Left ventricle myocardium superior (tissue), 1 donor: Measurements from ENCODE around the gene SAMD11. TPM values are rescaled to one million over a fixed set of nuclear protein-coding genes. Genes with fewer than 3 reads are reported as not detected.
A peak's percentile ranks its signal among the peaks of the same experiment; 100 is the strongest.
"Not testable (repeated sequence)": the region's sequence is repeated elsewhere in the genome, so short reads cannot be mapped to it uniquely, and the experiment has no call there.

Experiments
- ATAC-seq: fragments of 200-7000 bp; cut with Tn5 transposase; one replicate; pipeline ENCODE4 v1.9.1; 2020; ENCODE audit warnings: mild to moderate bottlenecking, moderate library complexity
- DNase-seq: peaks from one replicate; pipeline ENCODE4 v3.0.0-alpha.2; 2020
- intact Hi-C: fragments of 100-400 bp; cut with micrococcal nuclease; formaldehyde crosslinking; loops from one replicate; pipeline ENCODE4 v1.11.0; 2022
- long read RNA-seq: library from polyadenylated mRNA; unstranded; transcript quantifications from one replicate; pipeline ENCODE4 v2.0.0, GENCODE V29; 2021
- total RNA-seq: library from RNA; stranded (reverse); fragmentation: NEBNext Ultra II Directional; extraction: Animal tissue kit (Norgen Biotek cat#: 25700); gene quantifications from one replicate; pipeline ENCODE4 v1.2.1, GENCODE V29; 2021
- donor health status: DM: no; HTN: yes; CAD: no; lungs with severe emphysema.

Gene SAMD11
- 2.1 TPM for total RNA-seq
- long read RNA-seq, partial matches to known transcripts = 3 of 6 reads
- long read RNA-seq, other reads (novel, unspliced or antisense) = 3 of 6 reads

DNA sequence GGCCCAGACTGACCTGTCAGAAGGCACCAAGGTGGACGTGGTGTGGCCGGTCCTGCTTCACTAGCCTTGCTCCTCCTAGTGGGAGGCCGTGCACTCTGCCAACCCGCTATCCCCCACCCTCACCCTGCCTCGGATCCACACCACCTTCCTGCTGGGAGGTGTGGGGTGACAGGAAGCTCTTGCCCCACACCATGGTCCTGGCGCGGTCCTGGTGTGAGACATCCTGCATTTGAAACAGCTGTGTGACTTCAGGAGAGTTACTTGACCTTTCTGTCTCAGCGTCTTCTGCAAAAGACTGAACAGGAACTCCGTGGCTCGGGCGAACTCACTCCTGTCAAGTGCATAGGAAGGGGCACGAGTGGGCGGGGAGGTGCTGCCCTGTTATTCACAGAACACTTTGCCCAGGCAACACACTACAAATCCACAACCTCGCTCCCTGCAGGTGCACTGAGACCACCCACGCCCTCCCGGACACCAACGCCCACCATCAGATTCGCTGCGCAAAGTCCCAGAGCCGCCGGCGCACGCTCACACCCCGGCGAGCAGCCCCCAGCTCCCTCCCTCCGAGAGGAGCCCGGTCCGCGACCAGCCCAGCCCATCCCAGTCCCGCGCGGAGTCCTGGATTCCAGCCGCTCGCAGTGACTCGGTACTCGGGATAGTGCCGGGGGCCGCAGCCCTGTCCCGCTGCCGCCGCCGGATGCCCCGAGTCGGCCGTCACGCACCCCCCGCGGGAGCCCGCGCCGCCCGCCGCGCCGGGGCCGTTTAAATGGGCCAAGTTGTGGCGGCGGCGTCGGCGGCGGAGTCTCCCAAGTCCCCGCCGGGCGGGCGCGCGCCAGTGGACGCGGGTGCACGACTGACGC lies at the start of gene SAMD11:
TSS of gene SAMD11 (plus strand) at position 793 of the 860 bp plus-strand sequence. CDS start 509 bp downstream, outside the sequence.
- intact Hi-C loops = no loop called here
- peak; percentile 92 for DNase-seq
- peak; percentile 76 for ATAC-seq

GRCh38 chr1:876428-877208 lies 47.1 kb upstream of the SAMD11 start:
- ATAC-seq, intact Hi-C loops, DNase-seq: not testable (repeated sequence)

GRCh38 chr1:877209-877986 lies 46.3 kb upstream of the SAMD11 start:
- ATAC-seq, DNase-seq, intact Hi-C loops: not testable (repeated sequence)

DNA sequence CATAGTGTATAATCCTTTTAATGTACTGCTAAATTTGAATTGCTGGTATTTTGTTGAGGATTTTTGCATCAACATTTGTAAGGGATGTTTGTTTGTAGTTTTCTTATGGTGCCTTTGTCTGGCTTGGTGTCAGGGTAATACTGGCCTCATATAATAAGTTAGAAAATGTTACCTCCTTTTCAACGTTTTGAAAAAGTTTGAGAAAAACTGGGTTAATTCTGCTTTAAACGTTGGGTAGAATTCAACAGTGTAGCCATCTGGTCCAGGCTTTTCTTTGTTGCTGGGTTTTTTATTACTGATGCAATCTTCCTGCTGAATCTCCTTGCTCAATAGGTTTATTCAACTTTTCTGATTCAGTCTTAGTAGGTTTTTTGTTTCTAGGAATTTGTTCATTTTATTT lies 43.2 kb upstream of the SAMD11 start:
- intact Hi-C loops, ATAC-seq, DNase-seq: not testable (repeated sequence)

DNA sequence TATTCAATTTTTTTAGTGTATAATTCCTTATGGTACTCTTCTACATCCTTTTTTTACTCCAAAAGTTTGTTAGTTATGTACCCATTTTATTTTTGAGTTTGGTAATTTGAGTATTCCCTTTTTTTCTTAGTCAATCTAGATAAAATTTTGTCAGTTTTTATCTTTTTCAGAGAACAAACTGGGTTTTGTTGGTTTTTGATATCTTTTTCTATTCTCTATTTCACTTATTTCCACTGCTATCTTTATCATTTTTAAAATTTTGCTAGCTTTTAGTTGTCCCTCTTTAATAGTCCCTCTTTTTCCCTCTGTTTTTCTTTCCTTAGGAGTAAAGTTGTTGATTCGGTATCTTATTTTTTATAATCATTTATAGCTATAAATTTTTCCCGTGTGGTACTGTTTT lies 42.8 kb upstream of the SAMD11 start:
- DNase-seq, intact Hi-C loops, ATAC-seq: not testable (repeated sequence)

DNA sequence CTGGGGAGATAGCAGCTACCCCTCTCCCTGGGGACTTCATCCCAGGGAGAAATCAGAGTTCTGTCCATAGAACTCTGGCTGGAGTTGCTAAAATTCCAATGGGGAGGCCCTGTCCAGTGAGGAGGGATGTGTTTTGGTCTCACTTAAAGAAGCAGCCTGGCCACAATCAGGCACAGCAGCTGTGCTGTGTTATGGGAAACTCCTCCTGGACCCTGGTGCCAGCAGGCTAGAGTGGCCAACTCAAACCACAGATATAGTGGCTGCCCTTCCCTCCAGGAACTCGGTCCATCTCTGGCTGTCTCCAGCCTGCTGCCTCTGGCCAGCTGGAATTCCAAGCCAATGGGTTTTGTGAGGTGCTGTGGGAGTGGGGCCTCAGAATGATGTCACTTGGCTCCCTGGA lies 37.4 kb upstream of the SAMD11 start:
- intact Hi-C loops = no loop called here
- ATAC-seq (no peak), DNase-seq (no peak)

- ATAC-seq (no peak), DNase-seq (no peak)
- intact Hi-C loops = no loop called here
These were observed 37.0 kb upstream of the SAMD11 start for GRCh38 chr1:886760-887159.

DNA sequence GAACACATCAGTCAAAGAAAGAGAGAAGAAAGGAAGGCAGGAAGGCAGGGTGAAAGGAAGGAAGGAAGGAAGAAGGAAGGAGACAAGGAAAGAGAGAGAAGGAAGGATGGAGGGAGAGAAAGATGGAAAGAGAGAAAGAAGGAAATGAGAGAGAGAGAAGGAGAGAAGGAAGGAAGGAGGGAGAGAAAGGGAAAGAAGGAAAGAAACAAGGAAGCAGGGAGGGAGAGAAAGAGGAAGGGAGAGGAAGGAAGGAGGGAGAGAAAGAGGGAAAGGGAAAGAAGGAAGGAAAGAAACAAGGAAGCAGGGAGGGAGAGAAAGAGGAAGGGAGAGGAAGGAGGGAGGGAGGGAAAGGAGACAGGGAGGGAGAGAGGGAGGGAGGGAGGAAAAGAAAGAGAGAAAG lies 35.4 kb upstream of the SAMD11 start:
- ATAC-seq (no peak), DNase-seq (no peak)
- intact Hi-C loops = no loop called here

DNA sequence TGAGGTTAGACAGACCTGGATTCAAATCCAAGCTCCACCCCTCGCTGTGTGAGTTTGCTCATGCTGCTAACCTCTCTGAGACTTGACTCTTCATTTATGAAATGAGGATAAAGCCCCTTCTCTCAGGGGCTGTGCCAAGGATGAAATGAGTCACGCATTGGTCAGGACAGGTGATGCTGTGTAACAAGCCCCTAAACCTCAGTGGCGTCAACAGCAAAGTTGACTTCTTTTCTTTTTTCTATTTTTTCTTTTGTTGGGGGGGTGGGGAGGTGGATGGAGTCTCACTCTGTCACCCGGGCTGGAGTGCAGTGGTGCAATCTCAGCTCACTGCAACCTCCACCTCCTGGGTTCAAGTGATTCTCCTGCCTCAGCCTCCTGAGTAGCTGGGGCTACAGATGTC lies 33.9 kb upstream of the SAMD11 start:
- ATAC-seq, DNase-seq, intact Hi-C loops: not testable (repeated sequence)

DNA sequence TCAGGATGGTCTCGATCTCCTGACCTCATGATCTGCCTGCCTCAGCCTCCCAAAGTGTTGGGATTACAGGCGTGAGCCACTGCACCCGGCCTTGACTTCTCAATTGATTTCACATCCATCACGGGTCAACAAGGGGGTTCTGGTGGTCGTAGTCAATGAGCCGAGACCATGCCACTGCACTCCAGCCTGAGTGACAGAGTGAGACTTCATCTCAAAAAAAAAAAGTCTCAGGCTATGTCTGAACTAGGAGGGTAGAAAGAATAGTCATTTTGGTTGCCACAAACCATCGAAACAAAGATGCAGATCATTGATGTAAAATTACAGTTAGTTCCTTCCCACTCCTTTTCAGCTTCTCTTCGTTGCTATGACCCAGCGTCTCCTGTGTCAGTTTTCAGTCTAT lies 33.5 kb upstream of the SAMD11 start:
- DNase-seq, intact Hi-C loops, ATAC-seq: not testable (repeated sequence)

DNA sequence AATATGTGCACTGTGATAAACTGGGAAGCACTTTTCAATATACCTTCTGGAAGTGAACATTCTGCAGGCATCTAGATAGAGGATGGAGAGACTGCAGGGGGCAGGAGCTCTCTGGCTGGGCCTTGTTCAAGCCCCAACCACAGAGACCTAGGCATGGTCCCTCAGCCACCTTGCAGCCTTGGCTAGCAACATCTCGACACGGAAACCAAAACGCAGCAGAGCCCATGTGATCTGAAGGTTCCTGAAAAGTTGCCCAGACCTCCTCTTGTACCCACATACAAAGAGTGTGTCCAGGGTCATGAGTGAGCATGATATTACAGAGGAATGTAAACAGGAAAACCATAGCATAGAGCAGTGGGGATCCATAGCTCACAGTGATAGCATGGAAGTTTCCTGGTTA lies 33.1 kb upstream of the SAMD11 start:
- ATAC-seq = no peak
- no peak for DNase-seq
- intact Hi-C loops = no loop called here

DNA sequence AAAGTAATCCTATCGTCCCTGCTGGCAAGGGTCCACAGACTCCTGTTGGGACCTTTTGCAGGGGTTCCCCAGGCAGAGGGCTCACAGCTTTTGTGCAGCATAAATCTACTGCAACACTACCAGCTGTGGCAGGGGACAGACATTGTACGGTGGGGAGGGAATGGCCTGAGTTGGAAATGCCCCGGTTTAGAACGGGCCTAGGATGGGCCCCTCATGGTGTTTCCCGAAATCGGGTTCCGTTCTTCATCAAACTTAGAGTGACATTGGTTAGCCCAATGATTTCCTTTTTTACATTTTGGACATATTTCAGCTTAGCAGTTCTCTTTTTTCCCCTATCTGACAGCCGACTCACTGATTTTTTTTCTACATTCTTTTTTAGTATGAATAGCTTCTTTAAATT lies 26.5 kb upstream of the SAMD11 start:
- intact Hi-C loops = no loop called here
- DNase-seq = no peak
- ATAC-seq = no peak

DNA sequence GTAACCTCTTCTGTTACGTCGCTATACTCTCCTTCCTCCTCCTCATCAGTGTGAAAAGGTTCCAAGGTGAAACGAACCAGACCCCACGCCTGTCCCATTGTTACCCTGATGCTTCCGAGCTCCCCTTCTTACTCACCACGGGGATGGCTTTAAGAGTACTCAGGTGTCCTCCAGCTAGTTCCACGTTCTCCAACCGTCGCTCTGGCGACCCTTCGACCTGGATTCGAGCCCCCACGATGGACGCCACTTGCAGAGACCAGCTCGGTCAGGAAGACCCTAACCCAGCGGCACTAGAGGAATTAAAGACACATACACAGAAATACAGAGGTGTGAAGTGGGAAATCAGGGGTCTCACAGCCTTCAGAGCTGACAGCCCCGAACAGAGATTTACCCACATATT lies 25.8 kb upstream of the SAMD11 start:
- intact Hi-C loops, ATAC-seq, DNase-seq: not testable (repeated sequence)

- intact Hi-C loops = no loop called here
- no peak for DNase-seq
- no peak for ATAC-seq
These were observed 23.9 kb upstream of the SAMD11 start for GRCh38 chr1:899636-900317.

- intact Hi-C loops = no loop called here
- DNase-seq = no peak
- no peak for ATAC-seq
These were observed 22.4 kb upstream of the SAMD11 start for GRCh38 chr1:901108-901859.

DNA sequence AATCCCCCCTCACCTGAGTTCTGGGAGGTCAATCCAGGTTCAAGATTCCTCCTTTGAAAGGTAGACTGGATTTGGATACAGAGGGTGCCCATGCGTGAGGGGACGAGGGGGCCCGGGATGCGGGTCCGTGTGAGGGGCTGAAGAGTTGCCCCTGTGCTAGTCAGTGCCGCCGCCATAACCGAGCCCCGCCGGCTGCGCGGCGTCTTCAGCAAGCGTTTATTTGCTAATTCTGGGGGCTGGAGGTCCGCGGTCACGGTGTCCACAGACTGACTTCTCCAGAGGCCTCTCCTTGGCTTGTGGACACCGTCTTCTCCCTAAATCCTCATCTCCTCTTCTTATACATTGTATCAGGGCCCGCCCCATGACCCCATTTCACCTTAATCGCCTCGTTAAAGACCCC lies 20.9 kb upstream of the SAMD11 start:
- DNase-seq = peak; percentile 23
- intact Hi-C loops = no loop called here
- no peak for ATAC-seq

DNA sequence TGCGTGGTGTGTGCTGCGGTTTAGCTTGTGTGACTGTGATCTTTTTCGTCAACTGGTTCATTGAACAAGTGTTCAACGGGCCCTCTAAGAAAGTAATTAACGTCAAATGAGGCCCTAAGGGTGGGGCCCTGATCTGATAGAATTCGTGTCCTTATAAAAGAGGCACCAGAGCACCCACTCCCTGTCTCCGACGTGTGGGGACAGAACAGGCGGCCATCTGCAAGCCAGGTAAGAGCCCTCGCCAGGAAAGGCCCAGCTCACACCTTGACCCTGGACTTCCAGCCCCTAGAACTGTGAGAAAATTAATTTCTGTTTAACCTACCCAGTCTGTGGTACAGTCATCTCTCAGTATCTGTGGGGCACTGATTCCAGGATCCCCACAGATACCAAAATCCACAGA lies 20.4 kb upstream of the SAMD11 start:
- ATAC-seq (no peak), DNase-seq (no peak)
- intact Hi-C loops = no loop called here

- intact Hi-C loops = no loop called here
- DNase-seq (peak; percentile 28), ATAC-seq (no peak)
These were observed 19.9 kb upstream of the SAMD11 start for GRCh38 chr1:903721-904271.
